Thyroid gland (tissue), 4 donors: ENCODE data around the gene SPATA13. TPM values are rescaled to one million over a fixed set of nuclear protein-coding genes. Genes with fewer than 3 reads are reported as not detected.
"Not testable (repeated sequence)": the region's sequence is repeated elsewhere in the genome, so short reads cannot be mapped to it uniquely, and the experiment has no call there.

Source experiments
- DNase-seq, 2 donors: peaks; one replicate each; pipeline ENCODE4 v3.0.0-alpha.2; 2019
- H3K27ac ChIP-seq, 3 donors: fragments of 200-600 bp; sonication (generic); 1 replicate in 2 of 3; 2 replicates in 1 of 3; pipeline ENCODE4 v1.5.1; 2016 to 2019; ENCODE audit warnings: mild to moderate bottlenecking in 1 of 3, moderate library complexity in 1 of 3
- H3K27me3 ChIP-seq: fragments of 200-600 bp; sonication (generic); one replicate; pipeline ENCODE4 v1.5.1; 2019
- H3K36me3 ChIP-seq, 2 donors: fragments of 200-600 bp; sonication (generic); one replicate each; pipeline ENCODE4 v1.5.1; 2016 to 2019
- H3K4me1 ChIP-seq, 2 donors: fragments of 200-600 bp; sonication (generic); one replicate each; pipeline ENCODE4 v1.5.1; 2017 to 2019
- H3K4me3 ChIP-seq, 3 donors: fragments of 200-600 bp; sonication (generic); replicated peaks in 1 of 3; 1 replicate in 2 of 3; 2 replicates in 1 of 3; pipeline ENCODE4 v1.5.1; 2016; ENCODE audit warnings: mild to moderate bottlenecking in 1 of 3
- H3K9me3 ChIP-seq: fragments of 200-600 bp; sonication (generic); one replicate; pipeline ENCODE4 v1.5.1; 2017
- CTCF ChIP-seq, 6 experiments: fragments of 200-600 bp in 3 of 6; fragments of 450-650 bp in 3 of 6; sonication (generic) in 3 of 6; IDR thresholded peaks; one replicate each; pipeline ENCODE4 v1.5.1; 2016 to 2019; ENCODE audit warnings: antibody characterized with exemption in 6 of 6, mild to moderate bottlenecking in 2 of 6, inconsistent platforms in 1 of 6, moderate library complexity in 1 of 6
- POLR2A ChIP-seq, 2 donors: fragments of 450-650 bp; IDR thresholded peaks; one replicate each; pipeline ENCODE4 v1.6.1; 2017; ENCODE audit warnings: antibody characterized with exemption in 2 of 2, mild to moderate bottlenecking in 2 of 2, moderate library complexity in 1 of 2
- WGBS, 2 donors: methylation state at CpG; one replicate each; pipeline ENCODE4 v1.1.5; 2017; 5-methylcytosine and 5-hydroxymethylcytosine counted together
- intact Hi-C: fragments of 100-400 bp; cut with DNase I; formaldehyde crosslinking; loops from one replicate; pipeline ENCODE4 v1.15.1; 2023
- total RNA-seq, 4 donors: library from RNA; depleted of rRNA; stranded (reverse); fragments of >200 nt; gene quantifications; one replicate each; pipeline ENCODE4 v1.2.3, GENCODE V29; 2016

Gene SPATA13
- total RNA-seq, 4 donors from 2014 or later = 43.2 to 95.4 (median 51.1) TPM

GRCh38 chr13:24119626-24120508, 40.7 kb upstream of the SPATA13 start:
- intact Hi-C loops = no loop called here
- WGBS, 2 donors = 56 to 62% methylated on average over 11 of the region's 11 CpGs
- H3K9me3 ChIP-seq = no peaks in the 10 kb centered on the region
- no peak overlapping the region for H3K4me3 ChIP-seq
- peaks cover 10 to 17% of the 10 kb centered on the region in 2 donors for H3K4me1 ChIP-seq
- H3K36me3 ChIP-seq = no peaks in the 10 kb centered on the region
- DNase-seq = no peak
- no peak for TF ChIP-seq POLR2A (IDR thresholded peaks at IDR 0.05)
- no peak for TF ChIP-seq CTCF (IDR thresholded peaks at IDR 0.05)
- H3K27ac ChIP-seq = no peak overlapping the region
- H3K27me3 ChIP-seq = no peaks in the 10 kb centered on the region

- H3K4me1 ChIP-seq = peaks cover 5 to 11% of the 10 kb centered on the region in 2 donors
- H3K36me3 ChIP-seq, H3K27ac ChIP-seq, H3K4me3 ChIP-seq, H3K27me3 ChIP-seq, intact Hi-C loops, DNase-seq, H3K9me3 ChIP-seq: not testable (repeated sequence)
- 92 to 95% methylated on average over 4 of the region's 4 CpGs for WGBS, 2 donors
Observed at GRCh38 chr13:24122045-24122444, 38.5 kb upstream of the SPATA13 start.

GRCh38 chr13:24122569-24122968, 38.0 kb upstream of the SPATA13 start:
- Histone ChIP-seq H3K9me3 (no peaks in the 10 kb centered on the region), H3K4me3 (no peak overlapping the region), H3K36me3 (no peaks in the 10 kb centered on the region), H3K27ac (no peak overlapping the region), H3K4me1 (peaks cover 5 to 11% of the 10 kb centered on the region in 2 donors), H3K27me3 (no peaks in the 10 kb centered on the region)
- no peak for DNase-seq
- no peak for TF ChIP-seq CTCF (IDR thresholded peaks at IDR 0.05)
- intact Hi-C loops = no loop called here
- WGBS, 2 donors = 92% methylated on average over 5 of the region's 5 CpGs

GRCh38 chr13:24123761-24124160, 36.8 kb upstream of the SPATA13 start:
- Histone ChIP-seq H3K27ac (no peak overlapping the region), H3K36me3 (no peaks in the 10 kb centered on the region), H3K4me1 (peaks cover 5 to 11% of the 10 kb centered on the region in 2 donors), H3K4me3 (no peak overlapping the region), H3K27me3 (no peaks in the 10 kb centered on the region), H3K9me3 (no peaks in the 10 kb centered on the region)
- no peak for DNase-seq
- no peak for TF ChIP-seq CTCF (IDR thresholded peaks at IDR 0.05)
- no peak for TF ChIP-seq POLR2A (IDR thresholded peaks at IDR 0.05)
- WGBS, 2 donors = 85% methylated on average over 2 of the region's 2 CpGs
- intact Hi-C loops = no loop called here

GRCh38 chr13:24124789-24125476, 35.6 kb upstream of the SPATA13 start:
- H3K36me3 ChIP-seq = no peaks in the 10 kb centered on the region
- no peak for DNase-seq
- H3K27me3 ChIP-seq = no peaks in the 10 kb centered on the region
- H3K4me1 ChIP-seq = peaks cover 5 to 9% of the 10 kb centered on the region in 2 donors
- 73 to 79% methylated on average over 9 of the region's 9 CpGs for WGBS, 2 donors
- intact Hi-C loops = no loop called here
- no peak overlapping the region for H3K27ac ChIP-seq
- H3K9me3 ChIP-seq = no peaks in the 10 kb centered on the region
- no peak overlapping the region for H3K4me3 ChIP-seq
- TF ChIP-seq POLR2A (IDR thresholded peaks at IDR 0.05) (no peak), CTCF (IDR thresholded peaks at IDR 0.05) (no peak)
